H9 (cell line): ENCODE results near the gene PRPS2. TPM values are rescaled to one million over a fixed set of nuclear protein-coding genes. Genes with fewer than 3 reads are reported as not detected.

Experiments used
- DNase-seq: peaks from one replicate; pipeline ENCODE4 v3.0.0-alpha.2; 2017
- H2AFZ ChIP-seq: one replicate; pipeline ENCODE4 v1.6.1; 2013; ENCODE audit warnings: mild to moderate bottlenecking, low read length, control low read depth, moderate library complexity
- H2AK5ac ChIP-seq: 2 replicates; pipeline ENCODE4 v1.6.1; 2013; ENCODE audit warnings: low read length, control low read depth, mixed read lengths; ENCODE audit not compliant: insufficient read length
- H2BK120ac ChIP-seq: one replicate; pipeline ENCODE4 v1.6.1; 2013; ENCODE audit warnings: low read depth, mild to moderate bottlenecking, low read length, control low read depth, inconsistent platforms; ENCODE audit not compliant: poor library complexity, severe bottlenecking
- H2BK12ac ChIP-seq: 2 replicates; pipeline ENCODE4 v1.6.1; 2013; ENCODE audit warnings: low read length, control low read depth, mixed read lengths, low read depth; ENCODE audit not compliant: insufficient read length
- H2BK15ac ChIP-seq: 2 replicates; pipeline ENCODE4 v1.6.1; 2013; ENCODE audit warnings: low read depth, low read length, control low read depth
- H2BK20ac ChIP-seq: one replicate; pipeline ENCODE4 v1.6.1; 2013; ENCODE audit warnings: low read depth, mild to moderate bottlenecking, low read length, control low read depth, inconsistent platforms; ENCODE audit not compliant: poor library complexity, severe bottlenecking
- H2BK5ac ChIP-seq: 2 replicates; pipeline ENCODE4 v1.6.1; 2013; ENCODE audit warnings: low read length, control low read depth, mixed read lengths; ENCODE audit not compliant: insufficient read length
- H3K14ac ChIP-seq: 2 replicates; pipeline ENCODE4 v1.6.1; 2013; ENCODE audit warnings: low read length, control low read depth; ENCODE audit not compliant: insufficient read depth
- H3K18ac ChIP-seq: 2 replicates; pipeline ENCODE4 v1.6.1; 2013; ENCODE audit warnings: low read depth, mild to moderate bottlenecking, mixed read lengths, low read length, control low read depth; ENCODE audit not compliant: insufficient read length
- H3K23ac ChIP-seq: 2 replicates; pipeline ENCODE4 v1.6.1; 2013; ENCODE audit warnings: low read length, control low read depth, mixed read lengths, low read depth; ENCODE audit not compliant: insufficient read length
- H3K23me2 ChIP-seq: 2 replicates; pipeline ENCODE4 v1.6.1; 2013; ENCODE audit warnings: low read depth, mild to moderate bottlenecking, mixed read lengths, low read length, control low read depth; ENCODE audit not compliant: insufficient read length, poor library complexity, severe bottlenecking
- H3K27ac ChIP-seq: 2 replicates; pipeline ENCODE4 v1.5.1; 2013; ENCODE audit warnings: low read length, control low read depth, mixed read lengths, low read depth; ENCODE audit not compliant: insufficient read length
- H3K27me3 ChIP-seq: 2 replicates; pipeline ENCODE4 v1.6.1; 2013; ENCODE audit warnings: low read length, control low read depth, inconsistent platforms; ENCODE audit not compliant: insufficient read depth
- H3K4ac ChIP-seq: 2 replicates; pipeline ENCODE4 v1.6.1; 2013; ENCODE audit warnings: low read depth, mild to moderate bottlenecking, control low read depth, inconsistent platforms, low read length, moderate library complexity
- H3K4me1 ChIP-seq: 2 replicates; pipeline ENCODE4 v1.6.1; 2013; ENCODE audit warnings: low read length, control low read depth, inconsistent platforms; ENCODE audit not compliant: insufficient read depth
- H3K4me2 ChIP-seq: 2 replicates; pipeline ENCODE4 v1.6.1; 2013; ENCODE audit warnings: low read length, control low read depth, mixed read lengths; ENCODE audit not compliant: insufficient read length, insufficient read depth
- H3K56ac ChIP-seq: 2 replicates; pipeline ENCODE4 v1.6.1; 2013; ENCODE audit warnings: low read depth, mild to moderate bottlenecking, mixed read lengths, low read length, control low read depth; ENCODE audit not compliant: insufficient read length
- H3K79me1 ChIP-seq: 2 replicates; pipeline ENCODE4 v1.6.1; 2013; ENCODE audit warnings: low read depth, mild to moderate bottlenecking, moderate library complexity, low read length, control low read depth, inconsistent platforms; ENCODE audit not compliant: insufficient read depth, poor library complexity, severe bottlenecking
- H3K79me2 ChIP-seq: 2 replicates; pipeline ENCODE4 v1.6.1; 2013; ENCODE audit warnings: low read length, control low read depth, inconsistent platforms; ENCODE audit not compliant: insufficient read depth
- H3K9ac ChIP-seq: 2 replicates; pipeline ENCODE4 v1.6.1; 2013; ENCODE audit warnings: low read length, control low read depth, mixed read lengths; ENCODE audit not compliant: insufficient read length; ENCODE audit errors: extremely low read depth
- H3K9me3 ChIP-seq: one replicate; pipeline ENCODE4 v1.6.1; 2013; ENCODE audit warnings: low read depth, low read length, inconsistent platforms; ENCODE audit not compliant: control insufficient read depth
- H3T11ph ChIP-seq: one replicate; pipeline ENCODE4 v1.6.1; 2013; ENCODE audit warnings: mild to moderate bottlenecking, low read length, control low read depth, inconsistent platforms
- H4K20me1 ChIP-seq: one replicate; pipeline ENCODE4 v1.6.1; 2013; ENCODE audit not compliant: control insufficient read depth, insufficient read length, insufficient read depth
- H4K5ac ChIP-seq: 2 replicates; pipeline ENCODE4 v1.6.1; 2013; ENCODE audit warnings: low read depth, mild to moderate bottlenecking, mixed read lengths, low read length, control low read depth; ENCODE audit not compliant: insufficient read length
- H4K8ac ChIP-seq: replicated peaks from 2 replicates; pipeline ENCODE4 v1.6.1; 2013; ENCODE audit warnings: low read length, control low read depth, mixed read lengths, low read depth; ENCODE audit not compliant: insufficient read length
- H4K91ac ChIP-seq: 2 replicates; pipeline ENCODE4 v1.6.1; 2013; ENCODE audit warnings: low read depth, mild to moderate bottlenecking, moderate library complexity, mixed read lengths, low read length, control low read depth; ENCODE audit not compliant: insufficient read length
- H3K27ac Mint-ChIP-seq, 3 experiments: 2 replicates in 2 of 3; 3 replicates in 1 of 3; pipeline ENCODE4 v1.8.0; 2020 to 2021; ENCODE audit warnings: mixed read lengths in 3 of 3, mild to moderate bottlenecking in 1 of 3, moderate library complexity in 1 of 3
- H3K27me3 Mint-ChIP-seq: 2 replicates; pipeline ENCODE4 v1.8.0; 2021; ENCODE audit warnings: low read depth, mild to moderate bottlenecking, moderate library complexity, mixed read lengths
- H3K36me3 Mint-ChIP-seq, 3 experiments: 2 replicates in 2 of 3; 3 replicates in 1 of 3; pipeline ENCODE4 v1.8.0; 2020 to 2021; ENCODE audit warnings: low read depth in 3 of 3, mixed read lengths in 3 of 3; ENCODE audit not compliant: insufficient read depth in 1 of 3
- H3K4me1 Mint-ChIP-seq, 2 experiments: 2 replicates each; pipeline ENCODE4 v1.8.0; 2020; ENCODE audit warnings: mixed read lengths in 2 of 2
- H3K4me3 Mint-ChIP-seq, 2 experiments: 2 replicates in 1 of 2; 3 replicates in 1 of 2; pipeline ENCODE4 v1.8.0; 2020 to 2021; ENCODE audit warnings: mild to moderate bottlenecking in 2 of 2, mixed read lengths in 2 of 2, moderate library complexity in 1 of 2
- H3K9me3 Mint-ChIP-seq, 2 experiments: 2 replicates in 1 of 2; 3 replicates in 1 of 2; pipeline ENCODE4 v1.8.0; 2020; ENCODE audit warnings: mild to moderate bottlenecking in 2 of 2, mixed read lengths in 2 of 2, moderate library complexity in 1 of 2
- WGBS: extraction: QIAGEN DNeasy Blood & Tissue Kit; methylation state at CpG from one replicate; pipeline ENCODE4 v1.1.7; 2013; ENCODE audit warnings: missing lambda C conversion rate, low lambda C conversion rate, mixed read lengths; ENCODE audit not compliant: insufficient read length; ENCODE audit errors: extremely low coverage; 5-methylcytosine and 5-hydroxymethylcytosine counted together
- total RNA-seq: library from RNA; stranded (reverse); gene quantifications from 2 replicates; pipeline ENCODE4 v1.2.1, GENCODE V29; 2021
- TF ChIP-seq, protein P1 (sequence below): fragments of 200-600 bp; sonication (generic); conservative IDR thresholded peaks from 3 replicates; pipeline ENCODE4 v1.8.0; 2021; ENCODE audit warnings: antibody characterized with exemption, mild to moderate bottlenecking

PRPS2 gene
- total RNA-seq, 1 experiment from 2014 or later, result 28.0 TPM

DNA sequence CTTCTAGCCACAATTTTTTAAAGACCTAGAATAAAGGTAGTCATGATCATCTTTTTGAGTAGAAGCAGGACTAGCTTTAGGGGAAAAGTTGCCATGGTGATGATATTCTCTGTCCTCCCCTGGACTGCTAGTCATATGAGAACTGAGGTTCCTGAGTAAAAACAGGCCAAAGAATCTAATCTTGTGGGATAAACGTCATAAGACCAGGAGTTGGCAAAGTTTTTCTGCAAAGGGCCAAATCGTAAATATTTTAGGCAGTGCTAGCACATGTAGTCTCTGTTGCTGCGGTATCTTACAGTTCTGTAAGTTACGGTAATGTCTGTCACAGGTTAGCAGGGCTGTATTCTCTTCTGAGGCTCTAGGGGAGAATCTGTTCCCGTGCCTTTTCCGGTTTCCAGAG, 3.4 kb downstream of the PRPS2 start:
- Histone ChIP-seq H2BK20ac (no peak overlapping the region), H3K23ac (no peak overlapping the region), H2AFZ (no peak overlapping the region), H3K9ac (no peak overlapping the region), H3K79me1 (no peaks in the 10 kb centered on the region), H3K56ac (no peak overlapping the region), H3K27ac (no peak overlapping the region), H2BK120ac (no peak overlapping the region), H3K79me2 (peaks cover 11% of the 10 kb centered on the region; the same call in 1 of the 2 replicates), H3T11ph (no peak overlapping the region), H3K9me3 (no peaks in the 10 kb centered on the region), H2BK12ac (no peak overlapping the region), H3K4me1 (no peaks in the 10 kb centered on the region), H4K5ac (no peak overlapping the region), H4K91ac (no peak overlapping the region), H3K14ac (no peak overlapping the region), H2BK5ac (no peak overlapping the region), H3K27me3 (peaks cover 5% of the 10 kb centered on the region; the same call in 1 of the 2 replicates), H3K4ac (no peak overlapping the region), H4K20me1 (no peaks in the 10 kb centered on the region), H3K18ac (no peak overlapping the region), H2BK15ac (no peak overlapping the region), H3K23me2 (peaks cover 5% of the 10 kb centered on the region), H3K4me2 (no peak overlapping the region), H4K8ac (no peak overlapping the region), H2AK5ac (no peak overlapping the region)
- no peak overlapping the region for H3K4me3 Mint-ChIP-seq
- DNase-seq, result no peak
- H3K27ac Mint-ChIP-seq, result no peak overlapping the region
- TF ChIP-seq, protein P1, sequence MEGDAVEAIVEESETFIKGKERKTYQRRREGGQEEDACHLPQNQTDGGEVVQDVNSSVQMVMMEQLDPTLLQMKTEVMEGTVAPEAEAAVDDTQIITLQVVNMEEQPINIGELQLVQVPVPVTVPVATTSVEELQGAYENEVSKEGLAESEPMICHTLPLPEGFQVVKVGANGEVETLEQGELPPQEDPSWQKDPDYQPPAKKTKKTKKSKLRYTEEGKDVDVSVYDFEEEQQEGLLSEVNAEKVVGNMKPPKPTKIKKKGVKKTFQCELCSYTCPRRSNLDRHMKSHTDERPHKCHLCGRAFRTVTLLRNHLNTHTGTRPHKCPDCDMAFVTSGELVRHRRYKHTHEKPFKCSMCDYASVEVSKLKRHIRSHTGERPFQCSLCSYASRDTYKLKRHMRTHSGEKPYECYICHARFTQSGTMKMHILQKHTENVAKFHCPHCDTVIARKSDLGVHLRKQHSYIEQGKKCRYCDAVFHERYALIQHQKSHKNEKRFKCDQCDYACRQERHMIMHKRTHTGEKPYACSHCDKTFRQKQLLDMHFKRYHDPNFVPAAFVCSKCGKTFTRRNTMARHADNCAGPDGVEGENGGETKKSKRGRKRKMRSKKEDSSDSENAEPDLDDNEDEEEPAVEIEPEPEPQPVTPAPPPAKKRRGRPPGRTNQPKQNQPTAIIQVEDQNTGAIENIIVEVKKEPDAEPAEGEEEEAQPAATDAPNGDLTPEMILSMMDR, result no peak
- no CpG with 5 or more reads among the region's 6 CpGs for WGBS
- peaks cover 15% of the 10 kb centered on the region for H3K27me3 Mint-ChIP-seq
- peaks cover 9% of the 10 kb centered on the region in 2 experiments for H3K4me1 Mint-ChIP-seq
- H3K9me3 Mint-ChIP-seq, result peaks cover 56 to 64% of the 10 kb centered on the region in 2 experiments
- peaks cover 19 to 46% (median 37%) of the 10 kb centered on the region in 3 experiments for H3K36me3 Mint-ChIP-seq
